ENCODE measurements around the gene PROCA1.
"Not testable (repeated sequence)": the region's sequence is repeated elsewhere in the genome, so short reads cannot be mapped to it uniquely, and the experiment has no call there.

PROCA1 gene

DNA sequence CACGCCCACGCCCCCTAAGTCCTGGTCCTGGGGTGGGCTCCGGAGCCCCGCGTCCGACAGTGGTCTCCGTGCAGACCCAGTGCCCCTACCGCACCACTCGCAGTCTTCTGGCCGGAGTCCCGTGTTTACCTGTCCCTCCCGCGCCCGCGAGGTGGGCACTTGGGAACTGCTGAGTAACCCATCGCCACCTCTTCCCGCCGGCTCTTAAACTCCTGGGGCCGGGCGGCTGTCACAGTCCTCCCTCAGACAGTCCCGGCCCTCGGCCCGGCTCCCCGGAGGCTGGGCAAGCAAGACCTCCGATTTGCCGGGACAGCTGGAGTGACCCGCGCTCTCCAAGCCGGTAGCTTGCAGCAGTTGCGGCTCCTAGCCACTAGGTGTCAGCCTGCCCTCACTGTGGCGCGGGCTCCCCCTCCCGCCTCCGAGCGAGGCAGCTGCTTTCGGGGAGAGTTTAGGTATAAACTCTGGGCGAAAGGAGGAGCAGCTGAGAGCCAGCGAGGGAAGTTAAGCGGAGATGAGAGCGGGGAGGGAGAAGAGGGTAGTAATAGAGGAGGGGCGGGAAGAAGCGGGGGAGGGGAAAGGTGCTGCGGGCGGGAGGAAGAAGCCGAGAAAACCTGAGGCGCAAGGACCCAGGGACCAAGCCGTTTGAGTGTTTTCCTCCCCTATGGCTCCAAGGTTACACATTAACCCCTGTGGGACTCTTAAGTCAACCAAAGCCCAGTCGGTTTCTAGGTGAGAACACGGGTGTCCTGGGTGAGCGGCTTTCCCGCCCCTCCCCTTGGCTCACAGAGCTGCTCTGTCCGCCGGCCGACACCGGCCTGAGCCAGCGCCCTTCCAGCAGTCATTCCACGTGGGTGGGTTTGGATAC, 15.2 kb upstream of the PROCA1 start:
- in situ Hi-C loops (cut with MboI; ENCODE audit: low sequenced_read_pairs): loop anchor here (25.0 kb wide), 1 partner anchor 385 kb away; no protein-coding TSS in a partner anchor

DNA sequence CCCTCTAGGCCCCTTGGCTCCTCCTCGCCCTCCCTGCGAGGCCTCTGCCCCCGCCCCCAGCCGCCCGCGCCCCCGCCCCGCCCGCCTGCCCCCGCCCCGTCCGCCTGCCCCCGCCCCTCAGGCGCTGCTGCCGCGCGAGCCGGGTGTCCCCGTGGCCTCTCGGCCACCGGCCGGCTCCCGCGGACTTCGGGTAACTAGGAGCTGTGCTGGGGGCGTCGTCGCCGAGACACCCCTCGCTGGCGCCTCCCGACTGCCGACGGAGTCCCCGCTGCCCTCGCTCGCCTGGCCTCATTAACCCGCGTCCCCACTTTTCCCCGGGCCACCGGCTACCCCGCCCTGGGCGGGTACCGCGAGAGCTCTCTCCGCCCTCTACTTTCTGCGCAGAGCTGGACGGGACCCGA, 14.5 kb upstream of the PROCA1 start, which contains the start of gene TLCD1:
Gene TLCD1 (minus strand): TSS at position 8 of the 401 bp plus-strand sequence. CDS start 136 bp downstream, outside the sequence.
- in situ Hi-C loops (cut with MboI; ENCODE audit: low sequenced_read_pairs): loop anchor here (25.0 kb wide), 1 partner anchor 386 kb away; no protein-coding TSS in a partner anchor

DNA sequence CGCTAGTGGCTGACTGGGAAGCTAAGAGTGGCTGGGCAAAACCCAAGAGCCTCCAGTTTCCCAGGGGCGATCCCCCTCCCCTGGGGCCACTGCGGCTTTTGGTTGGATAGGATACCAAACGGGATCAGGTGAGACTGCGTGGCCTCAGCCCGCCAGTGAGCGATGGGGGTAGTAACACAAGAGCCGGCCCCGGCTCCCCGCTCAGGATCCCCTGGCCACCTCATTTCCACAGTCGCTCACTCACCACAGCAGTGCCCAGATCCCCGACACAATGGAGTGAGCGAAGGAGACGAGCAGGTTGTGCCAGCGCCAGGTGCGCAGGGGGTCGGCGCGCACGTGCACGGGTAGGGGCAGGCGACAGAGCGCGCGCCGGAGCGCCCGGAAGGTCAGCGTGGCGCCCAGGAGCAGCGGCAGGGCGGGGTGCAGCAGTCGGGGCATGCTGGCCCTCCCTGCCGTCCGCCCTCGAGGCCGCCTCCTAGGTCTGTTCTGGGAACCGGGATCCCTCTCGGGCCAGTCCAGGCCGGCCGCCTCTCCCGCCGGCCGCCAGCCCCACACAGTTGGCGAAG, 14.1 kb upstream of the PROCA1 start:
- in situ Hi-C loops (cut with MboI; ENCODE audit: low sequenced_read_pairs): loop anchor here (25.0 kb wide), 1 partner anchor 387 kb away; no protein-coding TSS in a partner anchor

DNA sequence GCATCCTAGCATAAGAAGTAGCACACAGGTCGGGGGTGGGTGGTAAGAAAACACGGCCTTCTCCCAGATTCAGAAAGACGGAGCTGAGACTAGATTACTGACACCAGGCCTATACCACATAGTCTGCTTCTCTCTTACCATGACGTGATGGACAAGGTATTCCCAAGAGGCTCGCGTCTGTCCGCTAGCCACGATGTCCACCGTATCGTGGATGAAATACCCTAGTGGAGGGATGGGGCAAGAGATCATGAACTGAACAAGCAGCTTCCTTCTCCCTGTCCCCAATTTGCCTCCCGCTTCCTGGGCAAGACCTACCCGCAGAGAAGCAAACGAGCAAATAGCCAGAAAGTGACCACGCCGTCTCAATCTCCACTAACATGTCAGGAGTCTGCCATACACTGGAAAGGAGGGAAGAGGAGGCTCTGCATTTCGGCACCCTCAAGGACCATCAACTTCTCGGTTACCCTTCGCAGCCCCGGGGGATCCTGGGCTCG, 13.5 kb upstream of the PROCA1 start:
- in situ Hi-C loops (cut with MboI; ENCODE audit: low sequenced_read_pairs): loop anchor here (25.0 kb wide), 1 partner anchor 387 kb away; no protein-coding TSS in a partner anchor

DNA sequence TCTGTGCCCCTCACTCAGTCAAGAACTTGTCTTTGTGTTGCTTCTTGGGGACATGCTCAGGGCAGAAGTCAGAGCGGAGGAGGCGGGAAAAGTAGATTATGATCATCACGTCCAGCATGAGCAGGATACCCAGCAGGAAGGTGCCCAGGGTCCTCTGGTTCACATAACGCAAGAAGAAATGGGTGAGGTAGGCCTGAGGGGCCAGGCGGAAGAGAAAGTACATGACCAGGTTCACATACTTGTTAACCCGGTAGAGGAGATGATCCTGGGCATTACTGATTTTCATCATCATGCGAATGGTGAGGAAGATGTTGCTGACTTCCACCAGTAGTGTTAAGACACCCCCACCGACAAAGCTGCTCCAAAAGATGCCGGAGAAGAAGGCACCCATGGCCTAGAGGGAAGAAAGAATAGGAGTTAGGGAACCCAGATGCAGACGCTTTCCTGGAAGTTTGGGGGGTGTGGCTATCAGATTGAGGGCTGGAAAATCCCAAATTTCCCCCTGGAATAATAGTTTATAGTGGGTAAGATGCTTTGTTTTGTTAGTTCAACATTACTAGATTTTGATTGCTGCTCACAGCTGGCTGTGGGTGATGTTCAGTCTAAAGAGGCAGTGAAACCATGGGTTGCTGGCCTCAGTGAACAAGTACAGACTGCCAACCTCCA, 12.9 kb upstream of the PROCA1 start:
- in situ Hi-C loops (cut with MboI; ENCODE audit: low sequenced_read_pairs): loop anchor here (25.0 kb wide), 1 partner anchor 388 kb away; no protein-coding TSS in a partner anchor

DNA sequence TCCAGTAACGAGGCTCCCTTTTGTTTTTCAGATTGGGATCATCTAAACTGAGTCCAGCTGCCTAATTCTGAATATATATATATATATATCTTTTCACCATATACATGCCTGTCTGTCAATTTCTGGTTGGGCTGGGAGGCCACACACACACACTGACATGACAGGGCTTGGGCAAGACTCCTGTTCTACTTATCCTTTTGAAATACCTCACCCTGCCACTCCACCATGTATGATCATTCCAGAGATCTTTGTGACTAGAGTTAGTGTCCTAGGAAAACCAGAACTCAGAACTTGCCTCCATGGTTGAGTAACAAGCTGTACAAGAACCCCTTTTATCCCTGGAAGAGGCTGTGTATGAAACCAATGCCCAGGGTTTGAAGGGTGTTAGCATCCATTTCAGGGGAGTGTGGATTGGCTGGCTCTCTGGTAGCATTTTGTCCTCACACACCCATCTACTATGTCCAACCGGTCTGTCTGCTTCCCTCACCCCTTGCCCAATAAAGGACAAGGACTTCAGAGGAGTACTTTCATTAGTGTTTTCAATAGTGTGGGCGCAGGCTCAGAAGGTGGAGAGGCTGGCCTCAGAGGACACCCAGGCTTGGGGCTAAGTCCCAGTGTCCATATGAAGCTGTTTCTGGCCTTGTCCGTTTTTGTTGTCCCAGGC, 12.3 kb upstream of the PROCA1 start:
- in situ Hi-C loops (cut with MboI; ENCODE audit: low sequenced_read_pairs): not testable (repeated sequence)

DNA sequence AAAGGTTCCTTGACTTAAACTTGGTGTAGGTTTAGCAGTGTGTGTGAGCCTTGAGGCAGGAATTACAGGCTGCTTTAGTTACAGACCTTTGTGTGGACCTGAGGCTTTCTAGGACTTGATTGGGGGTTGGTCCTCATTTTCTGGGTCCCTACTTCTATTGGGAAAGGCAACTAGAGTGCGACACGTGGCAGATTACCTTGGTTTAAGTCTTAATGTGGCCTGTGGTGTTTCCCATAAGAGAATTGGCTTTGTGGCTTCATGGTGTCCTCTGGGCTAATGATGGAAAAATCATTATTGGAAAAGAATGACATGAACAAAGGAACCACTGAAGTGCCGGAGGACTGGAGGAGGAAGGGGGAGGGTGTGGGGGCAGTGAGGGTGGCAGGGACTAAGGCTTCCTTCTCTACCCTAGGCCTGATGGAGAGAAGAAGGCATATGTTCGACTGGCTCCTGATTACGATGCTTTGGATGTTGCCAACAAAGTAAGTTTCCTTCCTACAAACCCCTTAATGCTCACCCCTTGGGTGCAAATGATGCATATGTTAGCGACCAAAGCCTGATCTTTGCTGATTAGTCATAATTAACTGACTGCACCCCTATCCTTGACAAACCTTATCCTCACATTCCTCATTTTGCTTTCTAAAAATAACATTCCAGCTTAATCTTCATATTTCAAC, 11.6 kb upstream of the PROCA1 start:
- in situ Hi-C loops (cut with MboI; ENCODE audit: low sequenced_read_pairs): no loop called here

DNA sequence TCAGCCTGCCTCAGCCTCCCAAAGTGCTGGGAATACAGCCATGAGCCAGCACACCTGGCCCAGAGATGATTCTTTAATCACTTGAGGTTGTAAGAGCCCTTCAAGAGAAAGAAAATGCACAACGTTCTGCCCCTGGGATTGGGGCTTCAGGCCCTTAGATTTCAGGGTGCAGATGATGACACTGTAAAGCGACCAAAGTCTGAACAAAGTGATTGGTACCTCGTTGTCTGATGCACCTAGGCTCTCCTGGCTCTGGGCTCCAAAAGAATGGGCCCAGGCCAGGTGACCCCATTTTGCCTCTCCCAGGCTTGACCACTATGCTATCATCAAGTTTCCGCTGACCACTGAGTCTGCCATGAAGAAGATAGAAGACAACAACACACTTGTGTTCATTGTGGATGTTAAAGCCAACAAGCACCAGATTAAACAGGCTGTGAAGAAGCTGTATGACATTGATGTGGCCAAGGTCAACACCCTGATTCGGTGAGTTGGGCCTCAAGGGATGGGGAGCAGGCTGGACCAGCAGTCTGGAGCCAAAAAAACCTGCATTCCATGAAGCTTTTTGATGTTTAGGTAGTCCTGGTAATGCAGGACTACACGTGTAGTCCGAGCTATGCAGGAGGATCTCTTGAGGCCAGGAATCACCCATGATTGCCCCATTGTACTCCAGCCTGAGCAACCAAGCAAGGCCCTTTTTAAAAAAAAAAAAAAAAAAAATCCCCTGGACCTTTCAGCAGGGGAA, 10.9 kb upstream of the PROCA1 start:
- in situ Hi-C loops (cut with MboI; ENCODE audit: low sequenced_read_pairs): no loop called here

DNA sequence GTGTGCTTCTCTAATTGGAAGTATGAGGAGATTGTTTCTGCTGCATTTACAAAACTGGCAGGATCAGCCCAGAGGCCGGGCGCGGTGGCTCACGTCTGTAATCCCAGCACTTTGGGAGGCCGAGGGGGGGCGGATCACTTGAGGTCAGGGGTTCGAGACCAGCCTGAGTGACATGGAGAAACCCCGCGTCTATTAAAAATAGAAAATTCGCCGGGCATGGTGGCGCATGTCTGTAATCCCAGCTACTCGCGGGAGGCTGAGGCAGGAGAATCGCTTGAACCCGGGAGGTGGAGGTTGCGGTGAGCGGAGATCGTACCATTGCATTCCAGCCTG, 9.3 kb upstream of the PROCA1 start:
- in situ Hi-C loops (cut with MboI; ENCODE audit: low sequenced_read_pairs): not testable (repeated sequence)

DNA sequence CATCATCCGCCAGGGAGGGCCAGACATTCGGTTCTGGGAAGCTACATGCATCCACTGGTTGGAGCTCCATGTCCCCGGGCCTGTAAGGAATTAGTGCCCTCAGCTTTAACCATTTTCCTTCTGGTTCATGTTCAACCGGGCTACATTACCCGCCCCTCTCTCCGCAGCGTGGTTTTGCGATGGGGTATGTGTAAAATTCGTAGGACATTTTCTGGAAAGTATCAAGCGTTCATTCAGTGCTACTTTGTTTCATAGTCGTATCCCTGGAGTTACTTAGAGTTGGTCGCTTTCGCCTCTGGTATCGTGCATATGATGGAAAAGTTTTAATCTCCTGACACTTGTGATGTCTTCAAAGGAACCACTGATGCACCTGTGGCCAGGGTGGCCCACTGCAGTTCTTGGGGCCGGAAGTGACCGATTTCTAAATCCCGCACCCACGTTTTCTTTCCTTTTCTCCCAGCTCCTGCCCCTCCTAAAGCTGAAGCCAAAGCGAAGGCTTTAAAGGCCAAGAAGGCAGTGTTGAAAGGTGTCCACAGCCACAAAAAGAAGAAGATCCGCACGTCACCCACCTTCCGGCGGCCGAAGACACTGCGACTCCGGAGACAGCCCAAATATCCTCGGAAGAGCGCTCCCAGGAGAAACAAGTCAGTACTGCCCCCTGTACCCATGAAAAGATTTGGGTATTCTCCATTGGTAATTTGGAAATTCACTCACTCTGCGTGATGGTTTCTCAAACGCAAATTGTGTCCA, 8.7 kb upstream of the PROCA1 start:
- in situ Hi-C loops (cut with MboI; ENCODE audit: low sequenced_read_pairs): no loop called here

DNA sequence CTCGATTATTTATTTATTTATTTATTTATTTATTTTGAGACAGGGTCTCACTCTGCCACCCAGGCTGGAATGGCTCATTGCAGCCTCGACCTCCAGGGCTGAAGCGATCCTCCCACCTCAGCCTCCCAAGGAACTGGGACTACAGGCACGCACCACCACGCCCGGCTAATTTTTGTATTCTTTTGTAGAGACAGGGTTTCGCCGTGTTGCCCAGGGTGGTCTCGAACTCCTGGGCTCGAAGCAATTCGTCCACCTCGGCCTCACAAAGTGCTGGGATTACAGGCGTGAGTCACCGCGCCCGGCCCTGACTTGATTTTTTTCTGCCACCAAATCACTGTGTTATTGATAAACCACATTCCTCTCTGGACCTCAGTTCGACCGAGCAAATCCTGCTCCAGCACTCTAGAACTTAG, 7.3 kb upstream of the PROCA1 start:
- in situ Hi-C loops (cut with MboI; ENCODE audit: low sequenced_read_pairs): no loop called here

DNA sequence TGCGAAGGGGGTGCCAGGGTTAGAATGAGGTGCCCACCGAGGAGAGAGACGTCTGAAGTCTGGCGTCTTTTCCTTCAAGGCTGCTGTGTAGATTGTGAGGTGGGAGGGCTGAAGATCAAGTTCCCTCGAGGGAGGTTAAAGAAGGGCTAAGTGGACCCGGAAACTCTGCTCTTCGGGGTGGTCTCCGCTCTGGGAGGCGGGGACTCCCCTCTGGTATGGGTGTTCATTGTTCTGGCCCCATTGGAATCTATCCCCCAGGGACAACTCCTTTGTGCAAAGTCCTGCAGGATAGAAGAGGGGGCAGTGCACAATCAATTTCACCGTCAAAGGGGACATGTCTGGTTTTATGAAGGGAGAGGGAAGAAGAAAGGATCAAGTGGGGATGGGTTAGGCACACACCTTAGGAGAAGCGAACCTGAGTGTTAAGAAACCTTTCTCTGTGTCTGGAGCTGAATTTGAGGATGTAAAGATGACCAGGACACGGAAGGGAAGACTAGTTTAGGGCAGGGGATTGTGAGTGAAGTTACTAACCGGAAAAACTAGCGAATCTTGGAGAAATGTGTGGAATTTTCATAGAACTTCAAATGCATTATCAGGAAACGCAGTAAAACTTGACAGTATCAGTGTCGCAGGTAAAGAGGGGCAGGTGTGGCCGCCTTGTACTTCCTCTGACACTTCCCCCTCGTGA, 6.8 kb upstream of the PROCA1 start:
- in situ Hi-C loops (cut with MboI; ENCODE audit: low sequenced_read_pairs): no loop called here

DNA sequence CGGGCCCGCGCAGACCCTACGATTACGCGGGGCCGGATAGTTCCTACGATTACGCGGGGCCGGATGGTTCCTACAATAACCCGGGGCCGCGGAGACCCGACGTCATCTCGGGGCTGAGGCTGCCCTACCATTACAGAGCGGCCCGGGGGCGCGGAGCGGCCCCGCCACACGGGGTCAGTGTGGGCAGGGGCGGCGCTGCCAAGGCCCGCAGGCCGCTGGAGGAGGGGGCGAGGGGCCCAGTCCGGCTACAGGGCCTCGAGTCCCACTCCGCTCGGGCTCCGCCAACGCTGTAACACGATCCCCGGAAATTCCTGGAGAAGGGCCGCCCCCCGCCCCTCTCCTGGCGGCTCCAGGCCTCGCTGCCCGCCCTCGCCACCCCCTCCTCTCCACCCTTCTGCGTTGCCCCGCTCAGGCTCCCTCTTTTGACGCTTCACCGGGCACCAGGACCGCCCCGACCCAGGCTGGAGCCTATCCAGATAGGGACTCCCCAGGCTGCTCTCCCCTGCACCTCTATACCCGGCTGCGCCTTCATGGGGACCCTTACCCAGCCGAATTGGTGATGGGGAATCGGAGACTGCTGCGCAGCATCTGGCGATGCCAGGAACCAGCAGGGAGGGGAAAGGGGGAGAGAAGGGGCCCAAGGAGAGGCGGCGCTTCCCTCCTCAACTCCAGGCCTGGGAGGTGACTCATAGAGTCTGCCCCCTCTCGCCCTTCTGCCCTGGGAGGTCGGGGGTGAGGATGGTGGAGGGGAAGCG, 6.1 kb upstream of the PROCA1 start, which contains the start of gene RAB34:
Gene RAB34 (minus strand): TSS at position 291 of the 755 bp plus-strand sequence. CDS start 602 bp downstream, outside the sequence.
- in situ Hi-C loops (cut with MboI; ENCODE audit: low sequenced_read_pairs): no loop called here

DNA sequence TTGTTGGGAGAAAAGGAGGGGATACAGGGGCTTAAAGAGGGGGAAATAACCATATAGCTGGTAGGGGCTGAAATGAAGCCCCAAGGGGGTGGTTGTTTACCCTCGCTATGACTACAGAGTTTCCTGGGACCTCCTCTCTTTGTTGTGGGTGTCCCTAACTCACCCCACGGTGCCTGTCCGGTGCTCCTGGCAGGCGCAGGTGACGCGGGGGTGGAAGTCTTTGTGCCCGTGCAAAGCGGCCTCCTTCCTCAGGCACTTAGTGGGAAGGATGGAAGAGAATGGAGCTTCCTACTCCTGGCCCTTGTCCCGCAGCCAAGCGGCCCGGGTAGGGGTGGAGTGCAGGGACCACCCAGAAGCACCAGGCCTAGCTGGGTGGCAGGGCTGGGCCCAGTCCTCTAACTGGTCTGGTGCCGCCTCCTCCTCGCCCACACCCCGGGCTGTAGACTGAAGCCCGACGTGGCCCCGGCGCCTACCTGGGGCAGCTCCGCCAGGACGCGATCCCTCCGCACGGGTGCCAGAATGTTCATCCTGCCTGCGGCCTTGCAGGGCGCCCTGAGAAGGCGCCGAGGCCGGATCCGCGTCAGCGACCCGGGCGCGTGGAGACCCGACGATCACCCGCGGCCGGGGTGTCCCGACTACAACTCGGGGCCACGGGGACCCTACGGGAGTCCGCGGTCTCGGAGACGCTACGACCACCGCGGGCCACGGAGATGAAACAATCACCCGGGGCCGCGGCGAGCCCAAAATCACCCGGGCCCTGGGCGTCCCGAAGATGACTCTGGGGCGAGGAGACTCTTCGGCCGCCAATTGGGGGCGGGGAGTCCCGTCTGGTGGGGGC, 5.3 kb upstream of the PROCA1 start:
- in situ Hi-C loops (cut with MboI; ENCODE audit: low sequenced_read_pairs): no loop called here

DNA sequence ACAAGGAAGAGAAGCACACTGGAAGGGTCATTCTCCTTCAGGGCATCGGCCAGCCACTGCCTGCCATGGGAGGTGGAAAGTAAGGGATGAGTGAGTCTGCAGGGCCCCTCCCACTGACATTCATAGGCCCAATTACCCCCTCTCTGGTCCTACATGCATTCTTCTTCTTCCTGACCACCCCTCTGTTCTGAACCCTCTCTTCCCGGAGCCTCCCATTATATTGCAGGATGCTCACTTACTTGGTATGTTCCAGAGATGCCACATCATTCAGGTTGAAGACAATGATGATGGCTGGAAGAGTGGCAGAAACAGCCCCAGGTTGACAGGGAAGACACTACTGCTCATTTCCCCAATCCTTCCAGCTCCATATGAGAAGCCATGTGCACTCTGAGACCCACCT, 3.5 kb upstream of the PROCA1 start:
- in situ Hi-C loops (cut with MboI; ENCODE audit: low sequenced_read_pairs): no loop called here

DNA sequence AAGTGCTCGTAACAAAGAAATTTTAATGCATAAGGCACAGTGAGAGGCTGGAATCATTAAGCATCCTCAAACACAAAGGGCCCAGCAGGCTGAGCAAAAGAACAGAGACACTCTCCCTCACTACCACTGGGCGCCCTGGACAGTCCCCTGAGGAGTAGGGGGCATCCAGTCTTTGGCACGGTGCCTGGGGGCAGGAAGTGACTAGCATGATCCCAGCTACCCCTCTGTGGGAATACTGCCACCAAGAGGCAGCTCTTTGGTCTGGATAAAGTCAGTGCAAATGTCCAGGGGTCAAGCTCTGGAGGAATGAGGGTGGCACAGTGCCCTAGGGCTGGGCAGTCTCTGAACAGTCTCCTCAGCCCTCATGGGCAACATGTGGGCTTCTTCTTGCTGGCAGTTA, 2.6 kb upstream of the PROCA1 start:
- in situ Hi-C loops (cut with MboI; ENCODE audit: low sequenced_read_pairs): no loop called here

Data from HL-60/S4 (cell line).